Loucy (cell line): ENCODE measurements around the gene SOX4.

Experiments
- H2AFZ ChIP-seq: fragments of 200-600 bp; sonication (generic); 2 replicates; pipeline ENCODE4 v1.6.0; 2016; ENCODE audit warnings: antibody characterized with exemption, mild to moderate bottlenecking, low read length, moderate library complexity
- H3F3A ChIP-seq: fragments of 200-600 bp; 2 replicates; pipeline ENCODE4 v1.6.0; 2016; ENCODE audit warnings: antibody characterized with exemption, low read depth, mild to moderate bottlenecking
- H3K27me3 ChIP-seq: fragments of 200-600 bp; sonication (generic); 2 replicates; pipeline ENCODE4 v1.6.1; 2014; ENCODE audit warnings: low read length, mild to moderate bottlenecking; ENCODE audit not compliant: insufficient read depth, poor library complexity, severe bottlenecking
- H3K36me3 ChIP-seq: fragments of 200-600 bp; sonication (generic); 2 replicates; pipeline ENCODE4 v1.6.1; 2016; ENCODE audit warnings: low read length; ENCODE audit not compliant: insufficient read depth
- H3K4me1 ChIP-seq: fragments of 200-600 bp; sonication (generic); 2 replicates; pipeline ENCODE4 v1.5.1; 2014; ENCODE audit warnings: low read length, mild to moderate bottlenecking; ENCODE audit not compliant: insufficient read depth, poor library complexity, severe bottlenecking
- H3K4me2 ChIP-seq: fragments of 200-600 bp; sonication (generic); 2 replicates; pipeline ENCODE4 v1.6.0; 2014; ENCODE audit warnings: antibody characterized with exemption, low read length, low read depth, mild to moderate bottlenecking; ENCODE audit not compliant: poor library complexity, severe bottlenecking
- H3K4me3 ChIP-seq: fragments of 200-600 bp; sonication (generic); 2 replicates; pipeline ENCODE4 v1.5.1; 2014; ENCODE audit warnings: low read length, mild to moderate bottlenecking, mixed read lengths; ENCODE audit not compliant: poor library complexity, severe bottlenecking
- H3K79me2 ChIP-seq: fragments of 200-600 bp; sonication (generic); 2 replicates; pipeline ENCODE4 v1.6.1; 2014; ENCODE audit warnings: low read length; ENCODE audit not compliant: insufficient read depth
- H3K9ac ChIP-seq: fragments of 200-600 bp; sonication (generic); 2 replicates; pipeline ENCODE4 v1.6.0; 2014; ENCODE audit warnings: mild to moderate bottlenecking, low read depth, low read length, moderate library complexity; ENCODE audit not compliant: poor library complexity, severe bottlenecking
- H3K9me2 ChIP-seq: fragments of 200-600 bp; sonication (generic); replicated peaks from 2 replicates; pipeline ENCODE4 v1.6.1; 2016; ENCODE audit warnings: low read depth, low read length, mixed read lengths
- H3K9me3 ChIP-seq: fragments of 200-600 bp; sonication (generic); 2 replicates; pipeline ENCODE4 v1.6.1; 2014; ENCODE audit warnings: mild to moderate bottlenecking, antibody characterized with exemption, low read length, low read depth; ENCODE audit not compliant: insufficient read depth
- H4K20me1 ChIP-seq: fragments of 200-600 bp; sonication (generic); 2 replicates; pipeline ENCODE4 v1.6.0; 2014; ENCODE audit warnings: antibody characterized with exemption, low read length, mild to moderate bottlenecking; ENCODE audit not compliant: insufficient read depth, poor library complexity, severe bottlenecking
- CTCF ChIP-seq: fragments of 200-600 bp; sonication (generic); conservative IDR thresholded peaks from 2 replicates; pipeline ENCODE4 v1.5.1; 2014; ENCODE audit warnings: mild to moderate bottlenecking, antibody characterized with exemption, low read length
- EZH2phosphoT487 ChIP-seq: fragments of 200-600 bp; IDR thresholded peaks from 2 replicates; pipeline ENCODE4 v1.6.1; 2018; ENCODE audit warnings: antibody characterized with exemption, mild to moderate bottlenecking, moderate library complexity, borderline replicate concordance

SOX4 gene

DNA sequence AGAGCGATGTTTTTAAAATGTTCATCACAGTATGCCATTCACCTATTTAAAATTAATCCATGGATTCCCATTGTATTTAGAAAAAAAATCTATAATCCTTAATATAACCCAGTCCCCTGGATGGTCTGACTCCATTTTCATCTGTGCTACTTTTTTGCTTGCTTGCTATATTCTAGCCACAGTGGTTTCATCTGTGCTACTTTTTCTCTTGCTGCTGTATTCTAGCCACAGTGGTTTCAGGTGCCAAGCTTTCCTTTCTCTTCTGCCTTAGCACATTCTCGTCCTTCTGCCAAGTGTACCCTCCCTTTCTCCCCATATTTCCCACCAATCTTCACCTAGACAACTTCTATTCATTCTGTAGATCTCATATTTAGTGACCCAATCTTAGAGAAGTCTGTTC is 33.3 kb upstream of the SOX4 start:
- Histone ChIP-seq H3K9me3 (no peaks in the 10 kb centered on the region), H3K36me3 (no peaks in the 10 kb centered on the region), H3K79me2 (no peaks in the 10 kb centered on the region), H3K4me3 (no peak overlapping the region), H4K20me1 (no peaks in the 10 kb centered on the region), H3F3A (no peaks in the 10 kb centered on the region), H3K9ac (no peak overlapping the region), H3K9me2 (no peaks in the 10 kb centered on the region), H3K4me2 (no peak overlapping the region), H3K27me3 (no peaks in the 10 kb centered on the region), H3K4me1 (no peaks in the 10 kb centered on the region), H2AFZ (no peak overlapping the region)
- no peak for TF ChIP-seq CTCF
- no peak for TF ChIP-seq EZH2phosphoT487

- Histone ChIP-seq H3K79me2 (no peaks in the 10 kb centered on the region), H3K27me3 (no peaks in the 10 kb centered on the region), H2AFZ (no peak overlapping the region), H3K4me1 (no peaks in the 10 kb centered on the region), H3K9me3 (no peaks in the 10 kb centered on the region), H3F3A (no peaks in the 10 kb centered on the region), H4K20me1 (no peaks in the 10 kb centered on the region), H3K4me2 (no peak overlapping the region), H3K36me3 (no peaks in the 10 kb centered on the region), H3K4me3 (no peak overlapping the region), H3K9me2 (no peaks in the 10 kb centered on the region), H3K9ac (no peak overlapping the region)
- TF ChIP-seq CTCF (no peak), EZH2phosphoT487 (no peak)
These were observed 28.1 kb upstream of the SOX4 start for GRCh38 chr6:21565431-21565830.

- TF ChIP-seq CTCF (no peak), EZH2phosphoT487 (no peak)
- no peak overlapping the region for H3K4me3 ChIP-seq
- H3F3A ChIP-seq, result no peaks in the 10 kb centered on the region
- no peaks in the 10 kb centered on the region for H3K27me3 ChIP-seq
- H2AFZ ChIP-seq, result no peak overlapping the region
- H3K9ac ChIP-seq, result no peak overlapping the region
- no peaks in the 10 kb centered on the region for H3K9me2 ChIP-seq
- H3K36me3 ChIP-seq, result no peaks in the 10 kb centered on the region; the same call in 1 of the 2 replicates
- no peak overlapping the region for H3K4me2 ChIP-seq
- H3K4me1 ChIP-seq, result no peaks in the 10 kb centered on the region
- no peaks in the 10 kb centered on the region for H3K79me2 ChIP-seq
- H4K20me1 ChIP-seq, result no peaks in the 10 kb centered on the region
- H3K9me3 ChIP-seq, result peaks cover 8% of the 10 kb centered on the region; the same call in 1 of the 2 replicates
These were observed 15.0 kb upstream of the SOX4 start for GRCh38 chr6:21578523-21578922.
